Frontal cortex (tissue), 4 donors: ENCODE data around the gene PAIP2. TPM values are rescaled to one million over a fixed set of nuclear protein-coding genes. Genes with fewer than 3 reads are reported as not detected.
"Not testable (repeated sequence)": the region's sequence is repeated elsewhere in the genome, so short reads cannot be mapped to it uniquely, and the experiment has no call there.

ENCODE experiments used
- DNase-seq, 2 donors: peaks; one replicate each; pipeline ENCODE4 v3.0.0; 2012; ENCODE audit warnings: low spot score in 2 of 2
- FAIRE-seq: peaks from 2 replicates; lab custom pipeline; 2012; peaks lifted over from hg19 to GRCh38; lab: Jason Lieb, UNC
- total RNA-seq: library from RNA; depleted of rRNA; stranded (reverse); fragments of >200 nt; gene quantifications from one replicate; pipeline ENCODE4 v1.2.3, GENCODE V29; 2014
- donor health status: control.
- donor health status: control.
- donor health status: control.

The PAIP2 gene
- total RNA-seq, 1 donor from 2014 or later = 113 TPM

- FAIRE-seq (no peak), DNase-seq (no peak)
Measured at GRCh38 chr5:139371482-139372435, 30.1 kb downstream of the PAIP2 start.

DNA sequence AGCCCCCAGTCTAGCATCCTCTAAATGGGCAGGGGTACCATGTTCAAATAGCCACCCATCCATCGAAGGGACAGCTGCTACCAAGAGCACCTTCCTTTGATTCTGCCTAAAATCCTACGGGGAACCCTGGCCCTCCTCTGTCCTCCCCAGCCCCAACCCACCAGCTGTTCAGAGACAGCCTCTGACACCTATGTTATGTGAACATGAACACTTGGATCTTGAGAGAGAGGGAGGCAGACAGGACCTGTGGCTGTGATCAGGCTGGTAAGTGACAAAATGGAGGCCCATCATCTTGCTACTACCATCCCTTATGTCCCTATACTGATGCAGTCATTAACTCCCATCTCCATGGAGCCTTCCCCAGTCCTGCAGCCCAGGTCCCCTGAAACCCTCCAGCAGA, 33.3 kb downstream of the PAIP2 start:
- peak in 1 of 2 donors; percentile 3 for DNase-seq
- FAIRE-seq = no peak

DNA sequence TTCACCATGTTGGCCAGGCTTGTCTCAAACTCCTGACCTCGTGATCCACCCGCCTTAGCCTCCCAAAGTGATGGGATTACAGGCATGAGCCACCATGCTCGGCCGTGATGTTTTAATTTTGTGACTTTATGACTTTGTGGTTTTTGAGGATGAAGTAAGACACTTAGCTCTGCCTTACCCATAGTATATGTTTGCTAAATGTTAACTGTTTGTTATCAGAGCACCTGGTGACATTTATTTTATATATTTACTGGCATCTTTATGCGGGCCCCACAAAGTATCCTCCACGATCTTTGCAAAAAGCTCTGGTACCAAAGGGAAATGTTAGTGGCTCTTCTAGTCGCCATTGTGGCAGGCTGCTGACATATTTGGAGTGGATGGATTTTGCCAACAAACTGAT, 34.7 kb downstream of the PAIP2 start:
- no peak for DNase-seq

DNA sequence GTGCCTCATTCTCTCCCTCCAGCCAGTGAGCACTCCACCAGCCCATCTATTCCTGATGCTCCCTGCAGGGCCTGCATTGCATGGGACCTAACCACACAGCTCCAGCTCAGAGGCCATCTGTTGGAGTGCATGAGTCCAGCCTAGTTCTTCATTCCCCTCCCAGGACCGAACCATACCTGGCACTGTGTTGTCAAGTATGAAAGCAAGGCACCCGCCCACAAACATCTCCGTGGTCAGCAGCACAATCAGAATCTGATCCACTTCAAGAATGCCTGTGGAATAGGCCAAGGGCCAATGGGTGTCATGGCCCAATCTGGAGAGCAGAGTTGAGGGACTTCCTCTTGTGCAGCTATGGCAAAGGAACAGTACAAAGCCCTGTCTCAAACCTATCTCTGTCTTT, 35.6 kb downstream of the PAIP2 start:
- peak in 1 of 2 donors; percentile 14 for DNase-seq
- no peak for FAIRE-seq

More for the DNA sequence above, 34.7 kb downstream of the PAIP2 start:
- FAIRE-seq = no peak

- no peak for FAIRE-seq
- DNase-seq = peak in 1 of 2 donors; percentile 20
Measured at GRCh38 chr5:139378101-139378825, 36.6 kb downstream of the PAIP2 start.

DNA sequence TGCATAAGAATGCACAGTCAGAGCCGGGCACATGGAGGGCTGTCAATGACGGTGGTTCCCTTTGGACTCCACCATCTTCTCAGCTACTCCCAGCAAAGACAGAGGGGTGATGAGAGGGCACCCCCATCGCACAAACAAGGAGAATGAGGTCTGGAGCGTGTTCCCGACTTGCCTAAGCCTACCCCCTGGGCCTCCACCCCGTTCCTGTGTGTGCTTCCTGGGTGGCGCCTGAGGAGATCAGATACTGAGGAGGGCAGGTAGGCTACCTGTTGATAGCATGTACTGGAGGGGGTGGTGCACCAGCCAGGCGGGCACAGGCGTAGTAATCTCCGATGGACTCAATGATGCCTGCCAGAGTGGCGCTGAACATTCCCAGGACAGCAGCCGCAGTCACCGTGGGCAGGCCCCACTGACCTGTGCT, 37.3 kb downstream of the PAIP2 start:
- no peak for FAIRE-seq
- DNase-seq = peak in 1 of 2 donors; percentile 20

DNA sequence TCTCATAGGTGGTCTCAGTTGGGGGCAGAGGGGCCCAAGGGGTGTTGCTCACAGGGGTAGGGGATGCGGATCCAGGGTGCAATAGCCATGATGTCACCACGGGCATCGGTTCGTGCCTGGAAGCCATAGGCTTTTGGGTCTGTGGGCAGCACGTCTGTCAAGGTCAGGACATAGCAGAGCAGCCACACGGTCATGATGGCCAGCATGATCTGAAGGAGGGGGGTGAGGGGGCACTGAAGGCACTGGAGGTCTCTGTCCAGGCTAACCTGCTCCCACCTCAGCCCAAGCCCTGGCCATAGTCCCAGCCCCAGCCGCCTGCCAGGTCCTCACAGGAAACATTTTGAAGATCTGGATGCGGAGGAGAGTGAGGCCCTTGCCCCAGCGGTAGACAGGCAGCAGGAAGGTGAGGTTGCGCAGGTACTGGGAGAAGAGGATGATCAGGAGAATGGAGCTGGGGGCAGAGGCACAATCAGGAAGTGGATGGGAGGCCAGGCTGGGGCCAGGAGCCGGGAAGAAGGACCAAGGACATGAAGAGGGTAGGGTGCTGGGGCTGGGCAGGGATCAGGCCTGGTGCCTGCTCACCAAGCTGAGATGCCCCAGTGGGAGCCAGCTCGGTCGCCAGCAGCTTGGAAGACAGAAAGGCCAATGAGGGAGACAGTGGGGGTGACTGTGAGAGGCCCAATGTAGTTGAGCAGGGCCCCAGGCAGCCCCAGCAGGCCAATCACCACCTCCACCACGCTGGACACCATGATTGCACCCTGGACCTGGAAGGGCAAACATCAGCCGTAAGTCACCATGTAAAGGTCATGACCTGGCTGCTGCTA, 38.2 kb downstream of the PAIP2 start:
- FAIRE-seq (no peak), DNase-seq (peak in 1 of 2 donors; percentile 11)

GRCh38 chr5:139381837-139382761, 40.4 kb downstream of the PAIP2 start:
- DNase-seq (peak in 1 of 2 donors; percentile 9), FAIRE-seq (no peak)

- DNase-seq (peak in 1 of 2 donors; percentile 13), FAIRE-seq (no peak)
Measured at GRCh38 chr5:139382807-139383206, 41.2 kb downstream of the PAIP2 start.

DNA sequence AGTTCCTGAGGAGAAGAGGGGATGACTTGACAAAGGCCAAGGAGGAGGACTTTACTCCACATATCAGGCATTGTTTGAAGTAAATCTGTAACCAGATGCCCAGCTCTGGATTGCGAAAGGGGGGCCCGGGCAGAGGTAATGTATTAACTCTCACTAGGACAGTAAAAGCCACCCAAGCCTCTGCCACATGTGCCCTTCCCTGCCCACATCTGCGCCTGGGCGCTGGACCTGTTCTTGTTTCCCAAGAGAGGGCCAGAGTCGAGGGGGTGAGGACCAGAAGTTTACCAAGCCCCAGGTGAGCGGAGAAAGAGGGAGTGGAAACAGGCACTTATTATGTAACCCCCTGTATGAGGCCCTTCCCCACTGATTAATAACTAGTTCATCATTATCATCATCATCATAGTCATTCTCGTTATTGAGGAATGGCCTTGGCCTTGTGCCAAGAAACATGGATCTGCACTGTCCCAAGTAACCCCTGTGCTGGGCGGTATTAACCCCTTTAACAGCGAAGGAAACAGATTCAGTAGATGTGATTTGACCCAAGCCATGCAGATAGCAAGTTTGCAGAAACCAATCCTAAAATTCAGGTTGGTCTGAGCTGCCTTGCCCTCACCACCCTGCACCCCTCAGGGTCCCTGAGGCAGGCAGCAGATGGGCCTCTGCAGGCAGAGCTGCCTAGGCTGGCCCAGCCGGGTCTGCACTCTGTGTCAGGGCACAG, 41.8 kb downstream of the PAIP2 start, which contains the start of gene SLC23A1:
Gene SLC23A1 (minus strand): TSS at position 23 of the 718 bp plus-strand sequence. CDS start 44 bp downstream, outside the sequence.
- FAIRE-seq (no peak), DNase-seq (peak in 1 of 2 donors; percentile 14)

DNA sequence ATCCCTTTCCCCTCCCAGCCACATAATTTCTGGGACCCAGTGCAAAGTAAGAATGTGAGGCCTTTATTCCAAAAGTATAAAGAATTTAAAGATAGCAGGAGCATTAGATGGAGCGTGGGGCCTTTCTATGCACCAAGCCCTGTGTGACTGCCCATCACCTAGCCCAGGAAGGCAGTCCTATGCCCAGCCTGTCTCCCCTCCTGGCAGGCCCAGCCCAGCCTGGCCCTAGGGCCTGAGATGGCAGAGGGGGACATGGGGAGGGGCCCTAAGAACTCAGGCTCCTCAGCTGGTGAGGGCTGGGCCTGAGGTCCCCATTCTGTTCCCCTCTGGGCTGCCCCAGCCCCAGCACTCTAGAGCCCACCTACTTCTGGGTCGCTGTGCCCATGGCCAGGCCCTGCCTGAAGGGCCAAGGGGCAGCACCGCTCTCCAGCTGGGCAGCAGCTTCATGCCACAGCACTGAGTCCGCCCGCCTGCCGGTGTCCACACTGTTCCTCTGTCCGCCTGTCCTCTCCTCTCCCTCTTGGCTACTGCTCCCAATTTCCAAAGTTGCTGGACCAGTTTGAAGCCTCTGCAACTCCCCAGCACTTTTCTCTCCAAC, 42.4 kb downstream of the PAIP2 start:
- DNase-seq (no peak), FAIRE-seq (no peak)

- FAIRE-seq = no peak
- DNase-seq = no peak
Measured at GRCh38 chr5:139384591-139385051, 43.0 kb downstream of the PAIP2 start.

DNA sequence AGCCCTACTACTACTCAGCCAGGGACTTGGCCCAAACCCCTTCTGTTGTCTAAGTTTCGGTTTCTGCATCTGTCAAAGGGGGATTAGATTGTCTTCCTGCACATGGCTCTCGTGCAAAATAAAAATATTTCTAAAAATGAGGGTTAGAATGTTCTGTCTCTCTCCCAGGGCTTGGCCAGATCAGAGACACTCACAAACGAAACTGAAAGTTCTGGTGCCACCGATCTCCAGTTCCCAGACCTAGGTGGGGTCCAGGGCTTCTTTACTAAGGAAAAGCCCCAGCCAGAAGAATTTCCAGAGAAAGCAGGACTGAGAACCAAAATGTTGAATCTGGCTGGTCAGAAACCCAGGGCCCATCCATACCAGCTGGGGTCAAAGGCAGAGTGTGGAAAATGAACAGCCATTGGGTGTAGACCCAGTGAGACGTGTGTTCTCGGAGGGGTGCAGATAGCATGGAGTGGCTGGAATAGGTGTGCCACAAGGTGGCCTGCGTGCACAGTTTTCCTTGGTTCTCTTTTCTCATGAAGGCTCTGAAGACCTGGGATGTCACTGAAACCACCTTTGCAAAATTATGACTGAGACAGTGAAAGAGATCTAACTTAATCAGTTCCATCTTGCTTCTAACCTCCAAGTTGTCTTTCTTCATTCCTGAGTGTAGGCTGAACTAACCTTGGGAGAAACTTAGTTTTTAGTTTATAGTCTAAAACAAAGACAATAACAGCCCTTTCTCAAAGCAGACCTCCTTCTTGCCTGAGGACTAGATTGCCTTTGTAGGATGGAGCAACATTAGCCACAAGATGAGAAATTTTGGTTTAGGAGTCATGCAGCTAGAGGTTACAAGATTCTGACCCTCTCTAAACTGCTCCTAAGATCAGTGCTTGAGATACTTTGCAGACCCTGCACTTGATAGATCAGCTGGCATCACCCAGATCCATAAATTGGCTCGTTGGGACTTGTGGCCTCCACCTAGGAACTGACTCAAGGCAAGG, 43.7 kb downstream of the PAIP2 start:
- DNase-seq (peak; percentile 24 to 39), FAIRE-seq (no peak)

DNA sequence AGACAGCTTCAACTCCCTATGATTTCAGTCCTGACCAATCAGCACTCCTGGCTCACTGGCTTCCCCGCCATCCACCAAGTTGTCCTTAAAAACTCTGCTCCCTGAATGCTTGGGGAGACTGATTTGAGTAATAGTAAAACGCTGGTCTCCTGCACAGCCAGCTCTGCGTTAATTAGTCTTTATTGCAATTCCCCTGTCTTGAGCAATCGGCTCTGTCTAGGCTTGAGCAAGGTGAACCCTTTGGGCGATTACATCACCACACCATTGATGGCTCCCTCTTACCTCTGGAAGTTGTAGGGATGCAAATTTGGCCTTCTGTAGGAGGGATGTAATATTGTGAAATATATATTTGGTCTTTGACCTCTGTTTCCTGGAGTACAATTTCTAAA, 44.4 kb downstream of the PAIP2 start:
- DNase-seq (no peak), FAIRE-seq (no peak)

DNA sequence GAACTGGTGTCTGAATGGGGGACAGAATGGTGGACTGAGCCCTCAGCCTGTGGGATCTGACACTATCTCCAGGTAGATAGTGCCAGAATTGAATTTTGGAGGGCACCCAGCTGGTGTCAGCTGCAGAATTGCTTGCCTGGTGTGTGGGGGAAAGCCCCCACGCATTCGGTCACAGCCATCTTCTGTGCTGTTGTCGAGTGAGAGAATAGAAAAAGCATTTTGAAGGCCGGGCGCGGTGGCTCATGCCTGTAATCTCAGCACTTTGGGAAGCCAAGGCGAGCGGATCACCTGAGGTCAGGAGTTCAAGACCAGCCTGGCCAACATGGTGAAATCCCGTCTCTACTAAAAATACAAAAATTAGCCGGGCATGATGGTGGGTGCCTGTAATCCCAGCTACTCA, 45.3 kb downstream of the PAIP2 start:
- not testable (repeated sequence) for FAIRE-seq

DNA sequence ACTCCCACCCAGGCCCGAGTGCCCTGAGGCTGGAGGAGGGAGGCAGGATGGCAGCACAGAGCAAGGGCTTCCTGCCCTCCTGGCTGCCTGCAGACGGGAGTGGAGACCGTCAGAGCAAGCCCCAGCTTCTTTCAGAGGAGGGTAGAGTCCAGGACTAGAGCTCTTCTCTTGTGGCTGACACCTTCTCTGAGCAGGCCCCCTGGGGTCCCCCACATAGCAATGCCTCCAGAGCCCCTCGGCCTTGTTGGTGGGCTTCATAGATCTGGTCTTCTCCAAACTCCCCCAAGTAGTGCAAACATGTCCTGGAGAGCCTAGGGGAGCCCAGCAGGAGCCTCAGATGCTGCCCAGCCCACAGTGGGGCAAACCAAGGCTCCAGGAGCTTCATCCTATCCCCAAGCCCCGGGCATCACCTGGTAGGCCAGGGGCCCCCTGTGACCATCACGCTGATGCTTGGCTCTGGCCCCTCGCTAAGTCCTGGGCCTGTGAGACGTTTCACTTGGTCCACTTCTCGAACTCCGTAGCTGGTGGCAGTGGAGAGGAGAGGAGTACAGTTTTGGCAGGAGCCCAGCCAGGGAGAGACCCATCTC, 46.0 kb downstream of the PAIP2 start:
- DNase-seq (no peak), FAIRE-seq (no peak)

More for the DNA sequence above, 45.3 kb downstream of the PAIP2 start:
- not testable (repeated sequence) for DNase-seq
